Sigmoid colon (tissue), 4 donors: ENCODE data around the gene PFDN1.

Experiments
- EP300 ChIP-seq, 4 donors: sonication (generic); formaldehyde crosslinking; IDR thresholded peaks; one replicate each; pipeline ENCODE4 v1.6.1; 2017; ENCODE audit warnings: antibody characterized with exemption in 4 of 4
- POLR2AphosphoS5 ChIP-seq, 4 donors: sonication (generic); formaldehyde crosslinking; IDR thresholded peaks; one replicate each; pipeline ENCODE4 v1.6.1; 2017; ENCODE audit warnings: antibody characterized with exemption in 4 of 4
- TF ChIP-seq, protein P1 (sequence below), 4 experiments: fragments of 450-650 bp in 3 of 4; fragments of 200-600 bp in 1 of 4; IDR thresholded peaks; one replicate each; pipeline ENCODE4 v1.5.1; 2016 to 2019; ENCODE audit warnings: antibody characterized with exemption in 4 of 4, mild to moderate bottlenecking in 3 of 4, moderate library complexity in 2 of 4

DNA sequence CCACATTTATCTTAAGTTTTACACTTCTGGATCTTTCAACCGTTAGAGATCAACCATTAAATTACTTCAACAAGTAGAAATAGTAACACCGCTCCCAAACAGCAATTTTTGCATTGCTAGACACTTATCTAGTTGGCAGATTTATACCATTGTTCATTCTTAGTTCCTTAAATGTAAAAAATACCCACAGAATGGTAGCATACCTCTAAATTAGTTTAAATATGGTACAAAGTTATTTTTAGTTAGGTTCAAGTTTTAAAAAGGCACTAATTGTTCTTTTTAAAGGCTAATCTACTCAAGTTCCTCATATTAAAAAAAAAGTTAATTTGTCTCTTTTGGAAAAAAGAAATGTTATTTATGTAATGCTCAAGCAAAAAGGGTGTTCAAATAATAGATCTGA lies 8.1 kb downstream of the PFDN1 start:
- TF ChIP-seq, protein P1, sequence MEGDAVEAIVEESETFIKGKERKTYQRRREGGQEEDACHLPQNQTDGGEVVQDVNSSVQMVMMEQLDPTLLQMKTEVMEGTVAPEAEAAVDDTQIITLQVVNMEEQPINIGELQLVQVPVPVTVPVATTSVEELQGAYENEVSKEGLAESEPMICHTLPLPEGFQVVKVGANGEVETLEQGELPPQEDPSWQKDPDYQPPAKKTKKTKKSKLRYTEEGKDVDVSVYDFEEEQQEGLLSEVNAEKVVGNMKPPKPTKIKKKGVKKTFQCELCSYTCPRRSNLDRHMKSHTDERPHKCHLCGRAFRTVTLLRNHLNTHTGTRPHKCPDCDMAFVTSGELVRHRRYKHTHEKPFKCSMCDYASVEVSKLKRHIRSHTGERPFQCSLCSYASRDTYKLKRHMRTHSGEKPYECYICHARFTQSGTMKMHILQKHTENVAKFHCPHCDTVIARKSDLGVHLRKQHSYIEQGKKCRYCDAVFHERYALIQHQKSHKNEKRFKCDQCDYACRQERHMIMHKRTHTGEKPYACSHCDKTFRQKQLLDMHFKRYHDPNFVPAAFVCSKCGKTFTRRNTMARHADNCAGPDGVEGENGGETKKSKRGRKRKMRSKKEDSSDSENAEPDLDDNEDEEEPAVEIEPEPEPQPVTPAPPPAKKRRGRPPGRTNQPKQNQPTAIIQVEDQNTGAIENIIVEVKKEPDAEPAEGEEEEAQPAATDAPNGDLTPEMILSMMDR (IDR thresholded peaks at IDR 0.05), result no peak
- no peak for TF ChIP-seq POLR2AphosphoS5 (IDR thresholded peaks at IDR 0.05)
- no peak for TF ChIP-seq EP300 (IDR thresholded peaks at IDR 0.05)
